Measurements from ENCODE around the gene STPG3. TPM values are rescaled to one million over a fixed set of nuclear protein-coding genes. Genes with fewer than 3 reads are reported as not detected.
A peak's percentile ranks its signal among the peaks of the same experiment; 100 is the strongest.

The STPG3 gene
- total RNA-seq, 2 experiments from 2014 or later = not detected

DNA sequence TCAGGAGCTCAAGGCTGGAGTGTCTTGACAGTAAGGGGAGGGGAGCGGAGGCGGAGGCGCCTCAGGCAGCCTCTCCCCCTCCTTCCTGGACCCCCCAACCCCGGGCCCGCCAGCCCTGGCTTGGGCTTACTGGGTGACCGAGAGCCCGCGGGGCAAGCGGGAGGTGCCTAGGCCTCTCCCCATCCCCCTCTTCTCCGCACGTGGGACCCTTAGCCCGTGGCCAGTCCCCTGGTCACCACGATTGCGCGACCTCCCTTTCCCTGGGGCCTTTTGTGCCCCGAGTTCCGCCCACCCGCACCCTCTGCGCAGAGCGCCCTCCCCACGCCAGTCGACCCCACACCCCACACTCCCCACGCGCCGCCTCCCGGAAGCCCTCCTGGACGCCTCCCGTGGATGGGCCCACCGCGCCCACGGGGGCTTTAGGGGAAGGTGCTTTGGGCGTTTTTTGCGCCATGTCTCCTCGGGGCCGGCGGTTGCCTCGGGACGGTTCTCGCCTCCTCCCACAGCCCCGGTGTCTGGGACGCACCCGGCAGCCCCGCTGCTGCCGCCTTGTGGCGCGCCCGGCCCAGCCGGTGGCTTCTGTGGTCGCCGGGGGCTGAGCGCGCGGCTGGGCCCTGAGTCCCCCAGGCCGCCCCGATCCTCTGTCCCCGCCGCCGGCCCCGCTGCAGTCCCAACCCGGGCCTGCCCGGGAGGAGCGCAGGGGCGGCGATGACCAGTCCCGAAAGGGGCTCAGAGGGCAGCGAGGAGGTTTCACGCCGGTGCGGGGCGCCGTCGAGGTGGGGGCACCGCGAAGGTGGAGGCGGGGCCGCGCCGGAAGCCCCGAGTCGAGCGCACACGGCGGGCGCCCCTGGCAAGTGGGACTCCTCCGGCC lies 29.6 kb downstream of the STPG3 start:
- H3K4me1 Mint-ChIP-seq (ENCODE audit: low read depth) = peaks cover 22% of the 10 kb centered on the region
- no peak for ATAC-seq
- no peak for DNase-seq
- no peak overlapping the region for H3K4me3 Mint-ChIP-seq
- peaks cover 2% of the 10 kb centered on the region for H3K36me3 Mint-ChIP-seq (ENCODE audit: low read depth)
- peaks cover 3% of the 10 kb centered on the region for H3K27me3 Mint-ChIP-seq (ENCODE audit: low read depth)
- POLR2A ChIA-PET = interaction anchor here (0.6 kb wide), 1 partner anchor 25 kb away, joined by 3 read pairs; no protein-coding TSS in a partner anchor
- no peaks in the 10 kb centered on the region for H3K9me3 Mint-ChIP-seq (ENCODE audit: insufficient read depth)
- CTCF ChIA-PET = interaction anchor here (1.3 kb wide), 1 partner anchor 21 kb away, joined by 4 read pairs; the partner anchor contains the start of gene NRARP
- H3K27ac Mint-ChIP-seq = no peak overlapping the region

DNA sequence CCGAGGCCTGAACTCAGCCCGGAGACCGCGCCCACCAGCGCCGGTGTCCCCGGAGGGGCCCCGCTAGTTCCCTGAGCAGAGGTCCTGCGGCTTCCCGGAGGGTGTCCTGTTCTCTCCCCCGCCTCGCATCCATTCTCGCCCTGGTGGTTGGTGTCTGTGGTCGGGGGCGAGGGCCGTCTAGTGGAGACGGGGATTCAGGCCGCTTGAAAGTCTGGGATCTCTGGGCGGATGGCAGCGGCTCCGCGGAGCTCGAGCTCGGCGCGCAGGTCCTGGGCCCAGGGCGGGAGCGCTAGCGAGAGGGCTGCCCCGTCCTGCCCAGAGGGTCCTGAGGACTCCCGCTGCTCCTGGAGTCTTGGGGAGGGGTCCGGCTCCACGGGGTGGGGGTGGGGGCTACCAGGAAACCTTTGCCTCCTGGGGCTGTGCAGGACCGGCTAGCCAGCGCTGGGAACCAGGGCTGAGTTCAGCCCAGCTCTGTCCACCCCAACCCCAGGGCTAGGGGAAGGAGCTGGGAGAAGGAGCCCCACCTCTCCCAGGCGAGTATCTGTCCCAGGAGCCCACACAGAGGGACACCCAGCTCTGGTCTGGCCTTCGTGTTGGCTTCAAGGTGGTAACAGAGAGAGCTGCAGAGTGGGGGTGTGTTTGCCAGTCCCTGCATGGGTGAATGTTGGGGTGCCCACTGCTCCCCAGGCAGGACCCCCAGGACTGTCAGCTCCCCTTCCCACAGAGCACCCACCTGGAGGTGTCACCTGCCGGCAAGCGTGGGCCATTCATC lies 30.4 kb downstream of the STPG3 start:
- ATAC-seq (no peak), DNase-seq (no peak)
- no peak overlapping the region for H3K27ac Mint-ChIP-seq
- no peaks in the 10 kb centered on the region for H3K9me3 Mint-ChIP-seq (ENCODE audit: insufficient read depth)
- ChIA-PET POLR2A (interaction anchor here (0.9 kb wide), 2 partner anchors 27 to 41 kb away, joined by 3 read pairs; no protein-coding TSS in a partner anchor), CTCF (interaction anchor here (0.9 to 1.6 kb wide), 2 partner anchors 12 to 25 kb away, joined by 3 read pairs; no protein-coding TSS in a partner anchor)
- H3K27me3 Mint-ChIP-seq (ENCODE audit: low read depth) = peaks cover 3% of the 10 kb centered on the region
- H3K4me3 Mint-ChIP-seq = no peak overlapping the region
- H3K36me3 Mint-ChIP-seq (ENCODE audit: low read depth) = peaks cover 2% of the 10 kb centered on the region
- H3K4me1 Mint-ChIP-seq (ENCODE audit: low read depth) = peaks cover 21% of the 10 kb centered on the region

DNA sequence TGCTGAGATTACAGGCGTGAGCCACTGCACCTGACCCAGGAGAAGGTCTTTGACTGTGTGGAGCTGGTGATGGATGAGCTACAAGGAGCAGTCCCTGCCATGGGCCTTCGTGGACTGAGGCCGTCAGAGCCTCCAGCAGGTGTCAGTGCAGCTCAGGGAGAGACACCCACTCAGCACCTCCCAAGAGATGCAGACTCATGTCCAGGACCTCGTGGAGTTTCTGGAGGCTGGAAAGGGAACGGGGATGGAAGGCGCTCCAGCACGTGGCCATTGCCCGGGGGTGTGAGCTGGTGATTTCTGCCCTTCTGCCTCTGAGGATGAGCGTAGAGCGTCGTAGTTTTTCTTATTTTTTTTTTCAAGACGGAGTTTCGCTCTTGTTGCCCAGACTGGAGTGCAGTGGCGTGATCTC lies 35.9 kb downstream of the STPG3 start:
- peaks cover 7% of the 10 kb centered on the region for H3K27me3 Mint-ChIP-seq (ENCODE audit: low read depth)
- POLR2A ChIA-PET = interaction anchor here (0.7 kb wide), 1 partner anchor 46 kb away, joined by 3 read pairs; no protein-coding TSS in a partner anchor
- peaks cover 9% of the 10 kb centered on the region for H3K4me1 Mint-ChIP-seq (ENCODE audit: low read depth)
- no peak overlapping the region for H3K27ac Mint-ChIP-seq
- CTCF ChIA-PET = interaction anchor here (0.6 to 1.8 kb wide), 16 partner anchors 10 to 241 kb away, joined by 3 to 9 read pairs (median 4); partner anchors contain the start of genes EXD3 and NOXA1
- H3K9me3 Mint-ChIP-seq (ENCODE audit: insufficient read depth) = no peaks in the 10 kb centered on the region
- peaks cover 2% of the 10 kb centered on the region for H3K36me3 Mint-ChIP-seq (ENCODE audit: low read depth)
- DNase-seq (peak; percentile 54), ATAC-seq (peak; percentile 77)
- H3K4me3 Mint-ChIP-seq = no peak overlapping the region

DNA sequence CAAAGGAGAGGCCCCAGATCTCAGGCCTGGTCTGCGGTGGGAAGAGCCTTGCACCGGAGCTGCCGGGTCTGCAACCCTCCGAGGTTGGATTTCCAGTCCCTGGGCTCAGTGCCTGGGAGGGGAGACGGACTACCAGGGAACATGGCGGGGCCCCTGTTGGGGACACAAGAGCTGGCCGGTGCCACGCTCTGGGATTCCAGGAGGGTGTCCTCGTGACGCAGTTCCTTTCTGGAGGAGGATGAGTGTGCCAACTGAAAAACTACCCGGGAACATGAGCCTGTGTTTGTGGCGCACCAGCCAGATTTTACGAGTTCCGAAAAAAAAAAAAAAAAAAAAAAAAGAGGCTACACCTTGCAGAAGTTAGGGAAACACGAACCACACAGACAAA lies 42.0 kb downstream of the STPG3 start:
- ATAC-seq = no peak
- H3K27ac Mint-ChIP-seq = no peak overlapping the region
- CTCF ChIA-PET = interaction anchor here (1.0 to 1.6 kb wide), 2 partner anchors 11 to 28 kb away, joined by 3 to 4 read pairs; no protein-coding TSS in a partner anchor

DNA sequence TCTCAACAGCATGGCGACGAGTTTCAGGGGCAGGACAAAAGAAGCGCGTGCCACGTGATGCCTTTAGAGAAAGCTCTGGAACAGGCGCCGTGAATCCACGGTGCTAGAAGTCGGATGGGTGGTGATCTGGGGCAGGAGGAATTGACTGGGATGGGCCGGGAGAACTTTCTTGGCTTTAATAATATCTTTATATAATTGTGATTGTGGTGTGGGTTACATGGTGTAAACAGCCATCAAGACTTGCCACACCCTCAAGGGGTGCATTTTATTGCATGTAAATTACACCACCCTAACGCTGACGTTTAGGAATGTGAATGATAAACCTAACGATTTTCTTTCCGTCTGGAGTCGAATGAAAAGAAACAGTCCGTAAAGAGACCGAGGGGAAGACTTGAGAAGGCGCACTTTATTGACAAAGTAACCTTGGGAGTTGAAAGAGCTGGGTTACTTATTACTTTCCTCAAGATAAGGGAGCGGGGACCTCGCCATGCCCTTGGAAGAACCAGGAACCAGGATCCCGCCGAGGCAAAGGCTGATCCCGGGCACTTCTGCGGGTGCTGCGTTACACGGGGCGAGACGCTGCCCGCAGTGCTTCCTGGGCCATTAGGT lies 42.5 kb downstream of the STPG3 start:
- ATAC-seq (no peak), DNase-seq (no peak)
- Mint-ChIP-seq H3K4me1 (ENCODE audit: low read depth) (peaks cover 14% of the 10 kb centered on the region), H3K36me3 (ENCODE audit: low read depth) (no peaks in the 10 kb centered on the region), H3K9me3 (ENCODE audit: insufficient read depth) (no peaks in the 10 kb centered on the region), H3K27me3 (ENCODE audit: low read depth) (peaks cover 26% of the 10 kb centered on the region), H3K27ac (no peak overlapping the region), H3K4me3 (no peak overlapping the region)
- ChIA-PET CTCF (interaction anchor here (0.8 to 2.0 kb wide), 4 partner anchors 12 to 129 kb away, joined by 3 to 6 read pairs (median 4); partner anchors contain the start of gene EXD3), POLR2A (no interaction called here)

More for the DNA sequence above, 42.0 kb downstream of the STPG3 start:
- no peaks in the 10 kb centered on the region for H3K36me3 Mint-ChIP-seq (ENCODE audit: low read depth)
- no peak for DNase-seq
- H3K4me1 Mint-ChIP-seq (ENCODE audit: low read depth) = peaks cover 14% of the 10 kb centered on the region
- no peaks in the 10 kb centered on the region for H3K9me3 Mint-ChIP-seq (ENCODE audit: insufficient read depth)
- no peak overlapping the region for H3K4me3 Mint-ChIP-seq
- POLR2A ChIA-PET = no interaction called here
- H3K27me3 Mint-ChIP-seq (ENCODE audit: low read depth) = peaks cover 22% of the 10 kb centered on the region

DNA sequence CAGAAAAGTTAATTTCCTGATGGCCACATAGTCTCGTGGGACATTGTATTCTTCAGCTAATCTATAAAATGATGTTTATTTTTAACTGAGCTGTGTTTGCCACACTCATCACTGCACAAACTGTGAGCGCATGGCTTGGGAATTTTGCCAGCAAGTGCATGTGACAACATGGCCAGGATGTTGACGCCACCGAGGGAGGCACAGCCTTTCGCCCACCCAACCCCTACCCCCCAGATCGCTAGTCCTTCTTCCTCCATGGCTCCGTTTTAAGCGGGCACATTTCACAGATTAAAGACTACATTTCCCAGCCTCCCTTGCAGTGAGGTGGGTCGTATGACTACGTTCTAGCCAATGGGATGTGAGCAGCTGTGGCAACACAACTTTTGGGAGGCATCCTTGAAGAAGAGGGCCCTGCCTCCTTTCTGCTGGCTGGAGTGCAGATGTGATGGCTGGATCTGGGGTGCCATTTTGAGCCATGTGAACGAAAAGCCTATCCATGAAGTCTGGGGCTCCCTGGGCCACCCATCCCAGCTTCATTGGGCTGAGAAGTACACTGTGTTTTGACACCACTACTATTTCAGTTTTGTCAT lies 43.1 kb downstream of the STPG3 start:
- CTCF ChIA-PET = interaction anchor here (0.8 to 2.0 kb wide), 4 partner anchors 13 to 128 kb away, joined by 3 to 6 read pairs (median 4); partner anchors contain the start of gene EXD3
- Mint-ChIP-seq H3K27me3 (ENCODE audit: low read depth) (peaks cover 30% of the 10 kb centered on the region), H3K4me1 (ENCODE audit: low read depth) (peaks cover 14% of the 10 kb centered on the region), H3K4me3 (no peak overlapping the region), H3K27ac (no peak overlapping the region), H3K36me3 (ENCODE audit: low read depth) (no peaks in the 10 kb centered on the region), H3K9me3 (ENCODE audit: insufficient read depth) (no peaks in the 10 kb centered on the region)
- POLR2A ChIA-PET = no interaction called here
- DNase-seq (peak; percentile 46), ATAC-seq (no peak)

DNA sequence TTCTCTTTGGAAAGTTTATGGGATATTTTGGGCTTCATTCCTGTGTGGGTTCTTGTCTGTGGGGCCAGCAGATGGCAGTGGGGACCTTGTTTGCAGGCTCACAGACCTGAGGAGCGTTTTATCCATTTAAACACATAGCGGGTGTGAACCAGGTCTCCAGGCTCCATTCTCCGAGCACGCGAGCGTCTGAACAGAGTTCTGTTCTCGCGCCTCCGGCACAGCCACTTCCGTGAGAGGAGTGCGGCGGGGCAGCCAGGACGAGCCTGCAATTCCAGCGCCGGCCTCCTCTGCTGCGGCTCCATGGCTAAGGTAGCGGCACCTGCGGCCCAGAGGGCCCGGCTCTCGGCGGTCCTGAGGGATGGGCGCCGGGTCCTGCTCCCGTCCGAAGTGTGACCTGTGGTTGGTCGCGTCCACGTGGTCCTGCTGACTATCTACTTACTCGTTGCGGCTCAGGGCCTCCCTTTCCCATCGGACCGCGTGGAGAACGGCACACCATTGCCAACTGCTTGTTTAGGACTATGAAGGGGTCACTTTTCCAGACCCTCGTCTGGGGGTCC lies 43.7 kb downstream of the STPG3 start:
- H3K27ac Mint-ChIP-seq = no peak overlapping the region
- H3K27me3 Mint-ChIP-seq (ENCODE audit: low read depth) = peaks cover 33% of the 10 kb centered on the region
- peaks cover 14% of the 10 kb centered on the region for H3K4me1 Mint-ChIP-seq (ENCODE audit: low read depth)
- ATAC-seq (peak; percentile 30), DNase-seq (peak; percentile 45)
- no peaks in the 10 kb centered on the region for H3K36me3 Mint-ChIP-seq (ENCODE audit: low read depth)
- ChIA-PET POLR2A (no interaction called here), CTCF (interaction anchor here (0.8 to 2.0 kb wide), 3 partner anchors 26 to 128 kb away, joined by 3 to 6 read pairs (median 4); partner anchors contain the start of gene EXD3)
- H3K9me3 Mint-ChIP-seq (ENCODE audit: insufficient read depth) = no peaks in the 10 kb centered on the region
- H3K4me3 Mint-ChIP-seq = no peak overlapping the region

DNA sequence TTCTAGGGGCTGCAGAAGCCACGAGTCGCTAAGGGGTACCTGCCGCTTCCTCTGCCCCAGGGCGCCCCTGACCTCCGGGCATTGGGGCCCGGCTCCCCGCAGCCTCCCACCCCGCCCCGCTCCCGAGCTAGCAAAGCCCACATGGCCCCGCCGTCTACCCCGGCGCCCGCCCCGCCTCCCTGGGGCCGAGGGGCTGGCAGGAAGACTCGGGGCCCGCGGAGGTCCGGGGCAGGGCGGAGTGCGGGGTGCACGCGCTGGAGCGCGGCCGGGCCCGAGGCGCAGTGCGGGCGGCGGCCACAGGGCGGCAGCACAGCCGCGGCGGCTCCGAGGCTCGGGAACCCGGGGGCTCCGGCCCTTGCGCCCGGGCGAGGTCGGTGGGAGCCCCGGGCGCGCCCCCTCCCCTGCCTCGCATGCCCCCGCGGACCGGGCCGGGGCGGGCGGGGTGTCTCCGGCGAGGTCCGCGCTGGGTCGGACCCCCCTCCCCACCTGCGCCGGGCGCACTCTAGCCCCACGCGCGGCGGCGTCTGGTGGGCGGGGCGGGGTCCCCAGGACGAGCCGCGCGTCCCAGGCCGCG lies 44.2 kb downstream of the STPG3 start:
- ChIA-PET CTCF (interaction anchor here (0.6 to 2.0 kb wide), 2 partner anchors 127 to 277 kb away, joined by 3 to 6 read pairs; partner anchors contain the start of gene EXD3), POLR2A (no interaction called here)
- Mint-ChIP-seq H3K27me3 (ENCODE audit: low read depth) (peaks cover 36% of the 10 kb centered on the region), H3K4me3 (no peak overlapping the region), H3K36me3 (ENCODE audit: low read depth) (no peaks in the 10 kb centered on the region), H3K9me3 (ENCODE audit: insufficient read depth) (no peaks in the 10 kb centered on the region), H3K4me1 (ENCODE audit: low read depth) (peaks cover 17% of the 10 kb centered on the region), H3K27ac (no peak overlapping the region)
- ATAC-seq (peak; percentile 83), DNase-seq (peak; percentile 62)

DNA sequence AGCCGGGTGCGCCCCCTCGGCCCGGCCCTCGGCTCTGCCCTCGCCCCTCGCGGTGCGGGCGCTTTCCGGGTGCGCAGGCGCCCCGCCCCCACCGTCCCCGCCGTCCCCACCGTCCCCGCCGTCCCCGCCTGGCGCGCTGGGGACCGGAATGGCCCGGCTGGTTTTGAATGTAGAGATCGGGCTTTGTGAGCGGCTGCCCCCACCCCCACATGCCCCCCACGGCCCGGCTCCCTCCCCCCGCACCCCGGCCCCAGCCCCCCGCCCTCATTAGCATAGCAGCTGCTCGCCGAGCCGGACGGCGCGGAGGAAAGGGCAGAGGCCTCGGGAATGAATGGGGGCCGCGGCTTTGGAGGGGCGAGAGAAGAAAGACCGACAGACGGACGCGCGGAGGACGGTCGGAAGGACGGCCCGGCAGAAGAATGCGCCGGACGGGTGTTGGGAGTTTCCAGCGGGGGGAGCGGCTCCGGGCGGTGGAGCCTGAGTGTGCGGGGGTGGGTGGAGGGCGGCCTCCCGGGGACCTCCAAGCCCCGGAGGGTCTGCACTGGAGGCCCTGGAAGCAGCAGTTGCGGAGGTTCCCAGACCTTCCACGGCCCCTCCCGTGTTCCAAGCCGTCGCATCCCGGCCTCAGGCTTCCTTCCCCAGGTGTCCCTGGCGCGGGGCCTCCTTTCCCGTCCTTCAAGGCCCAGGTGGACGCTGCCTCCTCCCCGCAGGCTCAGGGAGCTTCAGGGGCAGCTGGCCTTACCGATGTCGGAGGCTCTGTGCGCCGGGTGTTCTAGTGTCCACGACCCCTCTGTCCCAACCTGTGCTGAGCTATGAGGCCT lies 45.0 kb downstream of the STPG3 start:
- peaks cover 40% of the 10 kb centered on the region for H3K27me3 Mint-ChIP-seq (ENCODE audit: low read depth)
- peaks cover 20% of the 10 kb centered on the region for H3K4me1 Mint-ChIP-seq (ENCODE audit: low read depth)
- H3K36me3 Mint-ChIP-seq (ENCODE audit: low read depth) = no peaks in the 10 kb centered on the region
- DNase-seq = no peak
- ChIA-PET POLR2A (no interaction called here), CTCF (interaction anchor here (0.6 kb wide), 1 partner anchor 277 kb away, joined by 3 read pairs; no protein-coding TSS in a partner anchor)
- H3K4me3 Mint-ChIP-seq = no peak overlapping the region
- no peaks in the 10 kb centered on the region for H3K9me3 Mint-ChIP-seq (ENCODE audit: insufficient read depth)
- no peak overlapping the region for H3K27ac Mint-ChIP-seq
- no peak for ATAC-seq
